T47D (cell line): Measurements from ENCODE around the gene KCNQ1.

Source experiments
- DNase-seq, 2 experiments: peaks; one replicate each; pipeline versions ENCODE4 v3.0.0 to v3.0.0-alpha.2; 2011 to 2012; ENCODE audit warnings: low read depth in 1 of 2, low spot score in 1 of 2
- JUND ChIP-seq: IDR thresholded peaks from 2 replicates; pipeline ENCODE4 v1.6.1; 2012; ENCODE audit warnings: low read depth
- in situ Hi-C: cut with HindIII; loops from 2 replicates; pipeline ENCODE4 v1.10.0; 2016; ENCODE audit warnings: low sequenced_read_pairs, low pct_unique_long_range_greater_than_20kb

KCNQ1 gene

DNA sequence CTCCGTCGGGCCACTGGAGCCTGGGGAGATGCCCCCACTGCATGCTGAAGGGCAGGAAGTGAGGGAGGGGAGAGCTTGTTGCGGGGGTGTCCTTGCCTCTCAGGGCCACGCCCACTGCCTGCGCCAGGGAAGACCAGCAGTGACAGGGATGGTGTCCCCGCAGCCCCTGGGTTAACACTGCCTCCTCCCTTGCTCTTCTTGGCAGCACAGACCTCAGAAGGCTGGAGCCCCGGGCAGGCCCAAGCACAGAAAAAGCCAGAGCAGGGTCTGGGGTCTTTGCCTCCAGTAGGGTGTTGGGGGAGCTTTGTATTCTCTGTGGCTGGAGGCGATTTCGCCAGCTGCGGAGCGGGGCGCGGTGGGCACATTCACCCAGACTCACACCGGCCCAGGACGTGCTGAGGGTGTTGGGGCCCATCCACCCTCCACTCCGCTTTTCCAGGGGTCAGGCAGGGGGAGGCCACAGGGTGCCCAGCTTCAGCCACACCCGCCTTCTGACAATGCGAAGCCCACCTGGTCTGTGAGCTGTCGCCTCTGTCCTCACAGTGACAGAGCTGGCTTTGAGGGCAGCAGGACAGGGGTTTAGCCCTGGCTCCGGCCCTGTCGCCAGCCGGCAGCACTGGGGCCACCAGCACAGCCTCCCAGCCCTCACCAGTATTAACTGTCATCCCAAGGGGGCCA is 357.0 kb downstream of the KCNQ1 start:
- DNase-seq = no peak
- in situ Hi-C loops = no loop called here
- no peak for TF ChIP-seq JUND

DNA sequence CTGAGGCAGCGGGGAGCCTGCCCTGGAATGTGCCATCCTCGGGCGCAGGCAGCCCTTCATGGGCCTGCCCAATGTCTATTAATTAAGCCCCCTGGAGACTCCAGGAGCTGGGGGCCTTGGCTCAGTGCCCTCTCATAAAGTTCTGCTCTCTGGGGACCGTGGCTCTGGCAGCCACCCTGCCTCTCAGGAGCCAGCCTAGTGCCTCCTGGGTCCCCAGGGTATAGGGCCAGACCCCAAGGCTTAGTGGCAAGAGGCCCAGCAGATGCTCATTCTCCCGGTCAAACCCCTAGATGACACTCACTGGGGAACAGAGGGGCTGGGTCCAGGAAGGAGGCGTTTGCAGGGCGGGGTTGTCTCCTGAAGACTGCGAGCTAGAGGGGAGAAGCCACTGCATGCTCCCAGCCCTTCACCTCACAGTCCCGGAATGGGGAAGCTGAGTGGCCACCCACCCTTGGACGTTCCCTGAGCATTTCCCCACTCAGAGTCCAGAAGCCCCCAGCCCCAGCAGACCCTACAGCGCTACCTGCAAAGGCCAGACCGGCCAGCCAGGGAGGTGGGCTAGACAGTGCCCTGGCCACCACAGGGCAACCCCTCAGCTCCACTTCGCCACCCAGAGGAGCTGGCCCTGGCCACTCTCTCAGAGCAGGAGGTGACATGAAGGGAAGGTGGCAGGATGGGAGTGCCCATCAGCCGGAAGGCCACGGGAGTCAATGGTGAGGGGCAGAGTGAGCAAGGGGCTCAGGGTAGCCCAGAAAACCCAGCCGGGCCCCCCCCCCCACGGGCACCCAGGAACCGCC is 357.8 kb downstream of the KCNQ1 start:
- in situ Hi-C loops = no loop called here
- no peak for TF ChIP-seq JUND
- no peak for DNase-seq

DNA sequence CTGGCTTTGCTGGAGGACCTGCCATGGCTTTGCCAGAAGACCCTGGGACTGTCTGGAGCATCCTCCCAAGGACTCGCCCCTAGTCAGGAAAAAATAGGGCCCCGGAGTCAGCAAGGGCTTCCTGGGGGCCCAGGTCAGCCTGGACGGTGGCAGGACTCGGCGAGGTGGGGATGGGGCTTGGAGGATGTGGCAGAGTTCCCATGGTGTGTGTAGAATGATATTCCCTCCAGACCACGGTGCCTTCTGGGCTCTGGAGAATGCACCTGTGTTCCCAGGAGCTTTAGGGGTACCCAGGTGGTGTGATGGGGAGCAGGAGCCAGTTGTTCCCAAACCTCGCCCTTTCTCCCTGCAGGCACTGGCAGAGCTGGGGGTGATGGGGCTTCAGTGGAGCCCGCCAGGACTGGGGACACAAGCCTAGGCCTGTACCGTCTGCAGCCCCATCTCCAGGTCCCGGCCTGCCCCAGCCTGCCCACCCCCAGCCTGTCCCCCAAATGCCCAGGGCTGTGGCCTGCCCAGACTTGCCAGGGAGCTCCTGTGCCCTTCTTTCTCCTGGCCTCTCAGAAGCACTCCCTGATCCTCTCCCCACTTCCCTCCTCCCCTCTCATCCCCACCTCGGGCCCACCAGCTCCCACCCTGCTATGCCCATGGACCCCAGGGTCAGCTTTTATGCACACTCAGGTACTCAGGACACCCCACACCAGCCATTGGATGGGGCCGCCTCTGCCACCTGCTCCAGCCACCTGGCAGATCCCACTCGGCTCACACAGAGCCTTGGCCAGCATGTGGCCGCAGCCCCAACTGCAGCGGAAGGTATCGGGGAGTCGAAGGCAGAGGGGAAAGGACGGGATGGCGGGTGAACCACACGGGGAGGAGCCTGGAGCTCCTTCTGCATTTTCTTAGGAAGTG is 358.6 kb downstream of the KCNQ1 start:
- in situ Hi-C loops = no loop called here
- no peak for DNase-seq
- TF ChIP-seq JUND = no peak

DNA sequence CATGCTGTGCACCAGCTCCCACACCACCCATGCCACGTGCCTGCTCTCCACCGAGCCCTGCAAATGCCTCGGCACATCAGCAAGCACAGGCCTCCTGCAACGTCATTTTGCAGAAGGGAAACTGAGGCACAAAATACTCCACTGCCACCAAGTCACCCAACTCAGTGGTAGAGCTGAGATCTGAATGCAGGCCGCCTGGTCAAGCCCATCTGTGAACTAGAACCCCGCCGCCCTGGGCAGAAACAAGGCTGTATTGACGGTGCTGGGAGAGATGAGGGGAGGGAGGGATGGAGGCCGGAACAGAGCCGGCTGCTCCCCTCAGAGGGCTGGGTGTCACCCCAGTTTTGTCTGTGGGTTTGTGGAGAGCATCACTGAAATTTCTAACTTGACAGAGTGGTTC is 359.4 kb downstream of the KCNQ1 start:
- in situ Hi-C loops = no loop called here
- no peak for DNase-seq
- no peak for TF ChIP-seq JUND

DNA sequence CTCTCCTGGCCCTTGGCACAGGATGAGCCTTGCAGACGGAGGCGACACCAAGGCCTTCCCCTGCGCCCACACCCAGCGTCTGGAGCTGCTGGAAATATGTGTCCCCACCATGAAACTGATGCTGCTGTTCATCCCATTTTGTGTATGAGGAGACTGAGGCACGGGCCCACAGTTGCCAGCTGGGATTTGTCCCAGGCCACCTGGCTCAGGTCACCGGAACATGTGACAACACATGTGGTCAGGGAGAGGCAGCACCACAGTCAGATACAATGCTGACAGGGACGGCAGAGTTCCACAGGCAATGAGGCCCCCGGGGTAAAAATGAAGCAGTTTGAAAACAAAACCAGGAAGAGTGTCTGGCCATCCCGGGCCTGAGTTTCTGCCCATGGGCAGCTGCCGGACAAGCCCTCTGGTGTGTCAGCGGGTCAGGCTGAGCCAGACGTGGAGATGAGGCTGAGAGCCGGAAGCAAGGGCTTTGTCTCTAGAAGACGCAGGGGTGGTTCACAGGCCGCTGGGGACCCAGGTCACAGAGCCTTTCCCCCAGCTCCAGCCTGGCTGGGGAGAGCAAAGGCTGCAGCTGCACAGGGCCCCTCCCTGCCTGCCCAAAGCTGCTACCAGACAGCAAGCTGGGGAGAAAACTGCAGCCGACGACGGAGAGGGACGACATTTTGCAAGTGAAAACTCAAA is 360.0 kb downstream of the KCNQ1 start:
- in situ Hi-C loops = no loop called here
- DNase-seq = no peak
- no peak for TF ChIP-seq JUND

- no peak for DNase-seq
- in situ Hi-C loops = no loop called here
- no peak for TF ChIP-seq JUND
These were observed 360.7 kb downstream of the KCNQ1 start for GRCh38 chr11:2805388-2806056.

DNA sequence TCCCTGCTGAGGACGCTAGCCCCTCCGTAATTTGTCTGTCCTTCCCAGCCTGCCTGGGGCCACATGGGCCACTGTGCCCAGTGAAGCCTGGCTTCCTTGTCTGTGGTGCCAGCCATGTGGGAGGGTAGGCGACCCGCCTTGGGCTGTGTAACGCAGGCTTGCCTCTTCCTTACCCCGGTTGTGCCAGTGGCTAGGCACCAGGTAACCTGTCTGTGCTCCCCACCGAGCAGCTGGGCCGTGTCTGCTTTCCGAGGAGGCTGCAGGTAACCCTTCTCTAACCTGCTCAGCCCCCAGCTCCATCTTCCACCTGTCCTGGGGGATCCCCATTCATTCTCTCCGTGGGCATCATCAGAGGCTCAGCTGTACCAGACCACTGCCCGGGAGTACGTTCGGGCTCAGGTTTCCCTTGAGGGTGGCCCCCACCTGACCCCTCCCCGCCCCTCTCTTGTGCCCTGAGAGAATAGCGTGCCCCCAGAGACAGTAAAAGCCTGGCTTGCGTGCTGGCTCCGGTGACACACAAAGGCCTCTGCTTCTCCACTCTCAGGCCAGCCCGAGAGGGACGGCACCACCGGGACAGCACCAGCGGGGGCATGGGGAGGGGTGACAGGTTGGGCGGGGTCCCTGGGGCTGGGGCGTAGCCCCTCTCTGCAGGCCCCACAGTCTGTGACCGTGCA is 361.7 kb downstream of the KCNQ1 start:
- no peak for DNase-seq
- in situ Hi-C loops = no loop called here
- TF ChIP-seq JUND = no peak

DNA sequence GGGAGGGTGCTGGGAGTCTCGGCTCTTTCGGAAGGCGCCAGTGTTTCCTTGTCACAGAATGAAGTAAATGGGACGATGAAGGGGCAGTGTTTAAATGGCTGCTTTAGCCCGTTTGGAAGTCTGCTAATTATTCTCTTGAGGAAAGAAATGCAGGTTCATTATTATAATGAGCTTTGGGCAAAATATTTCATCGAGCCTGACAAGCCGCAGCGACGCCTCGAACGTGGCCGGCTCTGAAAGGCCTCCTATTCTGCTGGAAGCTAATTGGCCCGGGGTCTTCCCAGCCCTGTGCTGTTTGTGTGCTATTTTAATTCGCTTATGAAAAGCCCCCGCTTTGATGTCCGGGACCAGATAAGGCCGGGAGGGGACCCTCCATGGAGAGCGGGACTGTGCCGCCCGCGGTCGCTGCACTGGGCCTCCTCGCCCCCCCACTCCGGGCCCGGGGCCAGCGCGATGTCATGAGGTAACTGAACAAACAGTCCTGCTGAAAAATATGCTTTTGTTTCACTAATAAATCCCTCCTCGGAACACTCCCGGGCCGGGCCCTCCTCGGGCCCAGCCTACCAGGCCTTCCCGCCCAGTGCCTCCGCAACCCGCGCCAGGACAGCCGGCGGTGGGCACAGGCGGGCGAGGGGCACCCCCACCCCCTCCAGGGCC is 362.3 kb downstream of the KCNQ1 start:
- no peak for TF ChIP-seq JUND
- DNase-seq = peak in 1 of 2 experiments; percentile 3
- in situ Hi-C loops = no loop called here

DNA sequence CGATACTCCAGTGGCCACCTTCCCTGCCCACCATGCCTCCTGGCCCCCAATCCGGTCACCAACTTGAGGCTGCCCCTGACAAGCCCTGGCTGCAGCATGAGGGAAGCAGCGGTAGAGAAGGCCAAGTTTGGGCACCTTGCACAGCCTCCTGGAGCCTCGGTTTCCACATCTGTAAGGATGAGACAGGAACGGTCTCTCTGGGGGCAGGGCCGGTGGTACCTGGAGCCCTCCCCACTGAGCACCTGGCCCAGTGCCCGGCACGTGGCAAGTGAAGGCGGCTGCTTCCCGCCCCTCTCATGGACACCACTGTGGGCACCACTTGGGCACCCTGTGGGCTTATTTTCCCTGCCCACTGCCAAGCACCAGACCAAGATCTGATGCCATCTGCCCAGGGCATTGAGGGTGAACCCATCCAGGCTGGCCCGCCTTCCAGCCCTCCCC is 363.0 kb downstream of the KCNQ1 start:
- DNase-seq = no peak

GRCh38 chr11:2808850-2809846 is 364.3 kb downstream of the KCNQ1 start:
- TF ChIP-seq JUND = no peak
- DNase-seq = no peak
- in situ Hi-C loops = no loop called here

More for the DNA sequence above, 363.0 kb downstream of the KCNQ1 start:
- no peak for TF ChIP-seq JUND
- in situ Hi-C loops = no loop called here
